K562 (cell line): ENCODE data around the gene RASSF3. TPM values are rescaled to one million over a fixed set of nuclear protein-coding genes. Genes with fewer than 3 reads are reported as not detected.
A peak's percentile ranks its signal among the peaks of the same experiment; 100 is the strongest.

ENCODE experiments used
- ATAC-seq: fragments of 200-7000 bp; cut with Tn5 transposase; 3 replicates; pipeline ENCODE4 v1.9.1; 2020; ENCODE audit warnings: moderate library complexity
- BruUV-seq: library from RNA; stranded (reverse); fragments of 400-500 nt; replicated peaks from 2 replicates; lab custom pipeline; 2021; lab: Mats Ljungman, UMichigan
- CTCF ChIA-PET: fragments of 300-600 bp; formaldehyde crosslinking; extraction: SDS; loops from one replicate; lab custom pipeline; 2021; ENCODE audit warnings: low intra/inter-chr PET ratio; lab: Yijun Ruan, JAX
- POLR2A ChIA-PET: fragments of 300-600, 350-650 bp; sonication (Branson Sonifier 250); formaldehyde crosslinking; extraction: SDS; loops from one replicate; lab custom pipeline; 2021; ENCODE audit warnings: antibody characterized with exemption, inconsistent platforms; lab: Yijun Ruan, JAX
- DNase-seq, 4 experiments: peaks; one replicate each; pipeline versions ENCODE4 v3.0.0 to v3.0.0-alpha.2; 2011 to 2018; ENCODE audit warnings: low spot score in 3 of 4, mixed read lengths in 3 of 4; ENCODE audit errors: extremely low read depth in 1 of 4
- FAIRE-seq: peaks from 2 replicates; lab custom pipeline; 2011; peaks lifted over from hg19 to GRCh38; lab: Jason Lieb, UNC
- H2AFZ ChIP-seq: 2 replicates; pipeline ENCODE4 v1.6.0; 2011; ENCODE audit warnings: low read depth, low read length, control low read depth, inconsistent platforms
- H3K27ac ChIP-seq: fragments of 200-600 bp; 3 replicates; pipeline ENCODE4 v1.8.0; 2011; ENCODE audit warnings: low read depth, mild to moderate bottlenecking, control low read depth, inconsistent platforms, low read length, moderate library complexity, mixed read lengths; ENCODE audit errors: extremely low read depth
- H3K27me3 ChIP-seq, 2 experiments: fragments of 300-600 bp in 1 of 2; 2 replicates in 1 of 2; 3 replicates in 1 of 2; pipeline versions ENCODE4 v1.6.0 to v1.8.0; 2011; ENCODE audit warnings: inconsistent platforms in 2 of 2, low read length in 2 of 2, mild to moderate bottlenecking in 1 of 2, mixed read lengths in 1 of 2, moderate library complexity in 1 of 2; ENCODE audit not compliant: control insufficient read depth in 2 of 2, insufficient read depth in 2 of 2
- H3K36me3 ChIP-seq: fragments of 300-600 bp; 3 replicates; pipeline ENCODE4 v1.8.0; 2011; ENCODE audit warnings: mild to moderate bottlenecking, low read length, inconsistent platforms; ENCODE audit not compliant: control insufficient read depth, insufficient read depth
- H3K4me1 ChIP-seq, 2 experiments: fragments of 200-600 bp in 1 of 2; replicated peaks in 1 of 2; 2 replicates in 1 of 2; 3 replicates in 1 of 2; pipeline versions ENCODE4 v1.5.1 to v1.8.0; 2011; ENCODE audit warnings: inconsistent platforms in 2 of 2, low read length in 2 of 2, mild to moderate bottlenecking in 1 of 2, mixed read lengths in 1 of 2, moderate library complexity in 1 of 2; ENCODE audit not compliant: control insufficient read depth in 2 of 2, insufficient read depth in 2 of 2
- H3K4me2 ChIP-seq: 2 replicates; pipeline ENCODE4 v1.6.1; 2011; ENCODE audit warnings: low read length, control low read depth, inconsistent platforms, mixed read lengths; ENCODE audit not compliant: insufficient read depth
- H3K4me3 ChIP-seq: fragments of 200-600 bp; sonication (generic), shearing (Covaris generic); 2 replicates; pipeline ENCODE4 v1.5.1; 2016; ENCODE audit warnings: control low read depth, inconsistent platforms
- H3K79me2 ChIP-seq: fragments of 200-600 bp; 3 replicates; pipeline ENCODE4 v1.8.0; 2011; ENCODE audit warnings: low read length, inconsistent platforms; ENCODE audit not compliant: control insufficient read depth, insufficient read depth
- H3K9ac ChIP-seq, 2 experiments: 2 replicates each; pipeline versions ENCODE4 v1.6.0 to v1.6.1; 2011; ENCODE audit warnings: low read depth in 2 of 2, low read length in 2 of 2, control low read depth in 1 of 2, inconsistent platforms in 1 of 2, mild to moderate bottlenecking in 1 of 2, mixed read lengths in 1 of 2; ENCODE audit not compliant: insufficient read depth in 1 of 2
- H3K9me1 ChIP-seq: one replicate; pipeline ENCODE4 v1.6.0; 2011; ENCODE audit warnings: inconsistent platforms, mild to moderate bottlenecking, low read length, moderate library complexity; ENCODE audit not compliant: control insufficient read depth, insufficient read depth
- H3K9me3 ChIP-seq: replicated peaks from 2 replicates; pipeline ENCODE4 v1.5.1; 2011; ENCODE audit warnings: low read depth, low read length, inconsistent platforms; ENCODE audit not compliant: control insufficient read depth, insufficient read depth
- H4K20me1 ChIP-seq: replicated peaks from 2 replicates; pipeline ENCODE4 v1.6.1; 2011; ENCODE audit warnings: low read length, inconsistent platforms, mixed read lengths; ENCODE audit not compliant: control insufficient read depth, insufficient read depth
- ATF3 ChIP-seq, 2 experiments: fragments of 450-650 bp in 1 of 2; sonication (generic) in 1 of 2; formaldehyde crosslinking in 1 of 2; IDR thresholded peaks in 1 of 2; conservative IDR thresholded peaks in 1 of 2; 2 replicates each; pipeline versions ENCODE4 v1.6.1 to v1.8.1; 2016 to 2023; ENCODE audit warnings: mild to moderate bottlenecking in 2 of 2, moderate library complexity in 2 of 2, inconsistent platforms in 1 of 2, missing genetic modification reagents in 1 of 2
- GATA2 ChIP-seq: sonication (generic); formaldehyde crosslinking; IDR thresholded peaks from 2 replicates; pipeline ENCODE4 v1.4.0; 2020; ENCODE audit warnings: mild to moderate bottlenecking, missing genetic modification reagents
- NR2C1 ChIP-seq, 2 experiments: fragments of 450-650 bp; IDR thresholded peaks; 2 replicates each; pipeline ENCODE4 v1.6.1; 2017; ENCODE audit warnings: mild to moderate bottlenecking in 2 of 2, antibody characterized with exemption in 1 of 2, inconsistent platforms in 1 of 2, missing compliant biosample characterization in 1 of 2, missing genetic modification characterization in 1 of 2
- ZNF253 ChIP-seq: fragments of 250-450 bp; sonication (Bioruptor Pico); conservative IDR thresholded peaks from 2 replicates; pipeline ENCODE4 v1.6.1; 2021; ENCODE audit warnings: mild to moderate bottlenecking
- ZNF431 ChIP-seq: sonication (generic); formaldehyde crosslinking; IDR thresholded peaks from 2 replicates; pipeline ENCODE4 v1.8.0; 2022; ENCODE audit warnings: mild to moderate bottlenecking, missing genetic modification reagents
- WGBS: fragments of 100-300 bp; shearing (Covaris generic); methylation state at CpG from one replicate; pipeline ENCODE4 v1.1.6; 2016; ENCODE audit warnings: low coverage, mixed read lengths; ENCODE audit not compliant: insufficient coverage; ENCODE audit errors: missing lambda C conversion rate; 5-methylcytosine and 5-hydroxymethylcytosine counted together
- in situ Hi-C: fragments of 300-500 bp; cut with MboI; formaldehyde crosslinking; loops from 4 replicates; pipeline ENCODE4 v1.15.0; 2018; ENCODE audit warnings: inconsistent platforms, mixed read lengths
- intact Hi-C: fragments of 100-400 bp; cut with micrococcal nuclease; formaldehyde crosslinking; loops from 2 replicates; pipeline ENCODE4 v1.14.2; 2022
- polyA plus RNA-seq, 8 experiments: library from polyadenylated mRNA; depleted of rRNA in 4 of 8; stranded (reverse) in 5 of 8; unstranded in 3 of 8; fragments of >200 nt; fragmentation: Nextera tagmentation in 2 of 8; fragmentation: Illumina TruSeq in 1 of 8; extraction: Ambion mirVana in 2 of 8; extraction: Trizol in 1 of 8; gene quantifications; 2 replicates each; pipeline versions ENCODE4 v1.2.1 to v1.2.3, GENCODE V29; 2011 to 2014; ENCODE audit warnings: inconsistent platforms in 1 of 8, missing spikeins in 1 of 8
- total RNA-seq, 7 experiments: library from RNA; depleted of rRNA in 6 of 7; stranded (reverse); fragments of >200 nt in 6 of 7; fragmentation: Illumina TruSeq in 2 of 7; extraction: Trizol in 2 of 7; gene quantifications; 2 replicates each; pipeline versions ENCODE4 v1.2.1 to v1.2.3, GENCODE V29; 2011 to 2021; ENCODE audit warnings: low replicate concordance in 1 of 7

The RASSF3 gene
- total and polyA plus RNA-seq, 9 of the 15 experiments (the other 6 are each of a cell fraction or from before 2014, with no cell fraction given) = 3.7 to 39.2 (median 20.2) TPM

- Histone ChIP-seq H3K4me3 (no peak overlapping the region), H4K20me1 (no peaks in the 10 kb centered on the region), H3K27me3 (no peaks in the 10 kb centered on the region), H3K4me2 (no peak overlapping the region), H3K27ac (no peak overlapping the region), H3K9ac (0 out of 4 replicates have a peak overlapping the region, but pooled peaks of 1 of the 2 experiments have one; percentile 33)
- in situ Hi-C loops = no loop called here
- ATAC-seq = no peak
- BruUV-seq = no TSS peak
- CTCF ChIA-PET = no interaction called here
- POLR2A ChIA-PET = interaction anchor here (1.3 kb wide), 1 partner anchor 28 kb away, joined by 3 read pairs; no protein-coding TSS in a partner anchor
- no peak for TF ChIP-seq NR2C1 (IDR thresholded peaks at IDR 0.05)
- TF ChIP-seq NR2C1 (tag; IDR thresholded peaks at IDR 0.05) = no peak
- no peak for TF ChIP-seq GATA2 (CRISPR knock-in tag)
- no peak for TF ChIP-seq ZNF431 (CRISPR knock-in tag)
- no peak for TF ChIP-seq ATF3 (IDR thresholded peaks at IDR 0.05)
- TF ChIP-seq ATF3 (CRISPR knock-in tag; conservative IDR thresholded peaks at IDR 0.05) = no peak
- no peak for TF ChIP-seq ZNF253 (CRISPR knock-in tag)
- TF ChIP-seq, all 486 proteins: peak for 0
- FAIRE-seq = no peak
- WGBS = 66% methylated on average over 5 of the region's 5 CpGs
- Histone ChIP-seq H3K79me2 (peaks cover 11% of the 10 kb centered on the region), H3K4me1 (no peaks in the 10 kb centered on the region), H2AFZ (no peak overlapping the region), H3K9me3 (no peaks in the 10 kb centered on the region), H3K36me3 (peaks cover 57% of the 10 kb centered on the region), H3K9me1 (no peaks in the 10 kb centered on the region)
- intact Hi-C loops = no loop called here
- no peak for DNase-seq
These were observed 77.5 kb downstream of the RASSF3 start for GRCh38 chr12:64687816-64688215.
